Measurements from ENCODE around the gene HLF. TPM values are rescaled to one million over a fixed set of nuclear protein-coding genes. Genes with fewer than 3 reads are reported as not detected.

HLF gene
- total and polyA plus RNA-seq, 2 of the 4 experiments (the other 2 are of a cell fraction) = 0.18 TPM; not detected in 1

GRCh38 chr17:55295411-55296170, 30.8 kb downstream of the HLF start:
- Histone ChIP-seq H4K20me1 (ENCODE audit: insufficient read depth, low read length) (no peaks in the 10 kb centered on the region), H4K5ac (ENCODE audit: low read depth, low read length) (no peak overlapping the region), H3K9me3 (ENCODE audit: control insufficient read depth, insufficient read depth, low read length) (no peaks in the 10 kb centered on the region), H3K27me3 (ENCODE audit: control insufficient read depth, insufficient read depth, low read length) (peaks cover 4% of the 10 kb centered on the region; the same call in 1 of the 2 replicates), H3K9me1 (ENCODE audit: insufficient read depth, low read length) (no peaks in the 10 kb centered on the region), H3K4me1 (ENCODE audit: control insufficient read depth, insufficient read depth, low read length) (no peaks in the 10 kb centered on the region), H2BK15ac (ENCODE audit: low read depth, low read length) (no peak overlapping the region), H2BK20ac (ENCODE audit: low read depth, low read length) (no peak overlapping the region), H2AFZ (replicated peaks; ENCODE audit: low read length, poor library complexity) (no peak overlapping the region), H3K4ac (ENCODE audit: low read depth, low read length) (no peak overlapping the region), H4K91ac (ENCODE audit: insufficient read depth, low read depth, low read length) (no peak overlapping the region), H2AK9ac (replicated peaks; ENCODE audit: low read depth, low read length, poor library complexity) (no peak overlapping the region), H3K9ac (ENCODE audit: low read depth, low read length) (no peak overlapping the region), H3K36me3 (ENCODE audit: control insufficient read depth, insufficient read depth, low read length) (no peaks in the 10 kb centered on the region), H3K23ac (ENCODE audit: low read depth, low read length) (no peak overlapping the region), H3K14ac (replicated peaks; ENCODE audit: low read depth, low read length) (no peak overlapping the region), H4K8ac (ENCODE audit: low read depth in 2 of 2, low read length in 2 of 2) (no peak overlapping the region), H2AK5ac (ENCODE audit: low read depth, low read length) (no peak overlapping the region), H2BK120ac (ENCODE audit: low read depth, low read length) (no peak overlapping the region), H3K4me3 (ENCODE audit: insufficient read depth, low read depth, low read length) (no peak overlapping the region), H3K4me2 (ENCODE audit: low read depth, low read length) (no peak overlapping the region), H3K79me1 (ENCODE audit: low read depth in 1 of 2, low read length in 2 of 2) (no peaks in the 10 kb centered on the region), H3K27ac (ENCODE audit: insufficient read depth, low read length) (no peak overlapping the region), H2BK5ac (ENCODE audit: low read depth, low read length, poor library complexity, severe bottlenecking) (no peak overlapping the region), H3K56ac (ENCODE audit: extremely low read depth, insufficient read depth, low read length) (no peak overlapping the region), H3K18ac (ENCODE audit: low read depth, low read length) (no peak overlapping the region)
- no TSS peak for BruUV-seq (replicated peaks)
- dilution Hi-C loops (cut with HindIII; ENCODE audit: low sequenced_read_pairs, unreplicated experiment) (no loop called here), in situ Hi-C loops (cut with MboI; ENCODE audit: low sequenced_read_pairs) (loop anchor here (10.0 kb wide), 1 partner anchor 241 kb away; no protein-coding TSS in a partner anchor), intact Hi-C loops (cut with micrococcal nuclease) (loop anchor here (1.0 to 5.0 kb wide), 3 partner anchors 217 to 302 kb away; partner anchors contain the start of gene SMIM36)
- DNase-seq (peak; percentile 43), ATAC-seq (ENCODE audit: low read depth) (peak; percentile 96)
- ChIA-PET POLR2A (ENCODE audit: unreplicated experiment) (no interaction called here), CTCF (interaction anchor here (0.7 kb wide), 1 partner anchor 303 kb away, joined by 3 read pairs; no protein-coding TSS in a partner anchor)
- peak; percentile 83 for TF ChIP-seq CTCF (conservative IDR thresholded peaks at IDR 0.05; ENCODE audit: low read depth, low read length)
- TF ChIP-seq MXI1 (IDR thresholded peaks at IDR 0.05; ENCODE audit: borderline replicate concordance, low read depth, low read length) = no peak
- TF ChIP-seq SMC3 (IDR thresholded peaks at IDR 0.05; ENCODE audit: low read depth, low read length) = peak; percentile 96
- peak; percentile 77 for TF ChIP-seq RAD21 (IDR thresholded peaks at IDR 0.05; ENCODE audit: low read length)
- 100% methylated on average over 1 of the region's 10 CpGs; no CpG with 5 or more reads in 1 of the 2 experiments for WGBS, 2 experiments (ENCODE audit: extremely low coverage in 2 of 2, insufficient read length in 1 of 2)

Data from IMR-90 (cell line).